ENCODE data around the gene HOXD3.

Gene HOXD3

DNA sequence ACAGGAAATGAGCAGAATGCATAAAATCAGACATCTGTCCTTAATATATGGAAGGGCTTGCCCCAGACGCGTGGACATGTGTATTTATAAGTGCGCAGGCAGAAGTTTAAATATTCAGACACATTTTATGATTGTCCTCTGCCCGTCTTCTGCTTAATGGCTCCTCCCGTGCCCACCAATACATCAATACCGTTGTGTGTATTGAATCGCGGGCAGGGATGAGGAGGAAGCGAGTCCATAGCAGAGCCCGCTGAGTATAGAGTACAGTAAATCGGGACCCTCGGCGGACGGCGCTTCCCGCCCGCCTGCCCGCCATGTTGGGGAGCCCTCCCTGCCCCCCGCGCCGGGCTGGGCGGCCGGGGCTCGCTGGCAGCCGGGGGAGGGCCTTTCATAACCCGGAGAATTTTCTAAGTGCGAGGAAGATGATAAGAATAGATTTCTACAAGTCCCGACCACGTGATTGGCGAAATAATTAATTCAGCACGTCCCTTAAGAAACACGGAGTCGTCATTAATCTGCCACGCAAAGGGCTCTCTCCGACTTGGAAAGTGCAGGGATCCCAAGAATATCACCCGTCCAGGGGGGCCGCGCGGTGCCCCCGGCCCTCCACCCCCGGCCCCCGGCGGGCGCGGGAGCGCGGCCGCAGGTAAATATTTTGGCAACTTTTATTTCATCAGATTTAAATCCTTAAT is at the start of gene HOXD3:
Gene HOXD3, plus strand, starts transcription at position 501 of the 692 bp plus-strand sequence. CDS start 11,808 bp downstream, outside the sequence.
- no peaks in the 10 kb centered on the region for H4K20me1 ChIP-seq (ENCODE audit: insufficient read depth, low read length)
- no peaks in the 10 kb centered on the region for H3K36me3 ChIP-seq (replicated peaks; ENCODE audit: insufficient read depth, low read length)
- H3K27me3 ChIP-seq (replicated peaks; ENCODE audit: insufficient read depth, low read length), result peaks cover 5% of the 10 kb centered on the region; the same call in 1 of the 2 replicates
- H3K9me2 ChIP-seq (replicated peaks; ENCODE audit: insufficient read depth, low read length), result no peaks in the 10 kb centered on the region
- no peak for TF ChIP-seq EZH2phosphoT487 (IDR thresholded peaks at IDR 0.05; ENCODE audit: low read length)
- TF ChIP-seq EZH2 (optimal IDR thresholded peaks at IDR 0.05; ENCODE audit: low read depth, low read length), result no peak
- no peaks in the 10 kb centered on the region for H3K4me1 ChIP-seq (ENCODE audit: low read length)
- H3K9ac ChIP-seq (ENCODE audit: low read length), result no peak within 1 kb of the TSS
- H3K27ac ChIP-seq (ENCODE audit: low read length), result no peak within 1 kb of the TSS
- no peak within 1 kb of the TSS for H3K4me3 ChIP-seq (ENCODE audit: low read length)
- no peaks in the 10 kb centered on the region for H3K79me2 ChIP-seq (ENCODE audit: low read length)
- H2AFZ ChIP-seq (ENCODE audit: low read length), result no peak within 1 kb of the TSS
- no peak for DNase-seq
- no peak within 1 kb of the TSS for H3K4me2 ChIP-seq (ENCODE audit: low read depth, low read length)
- H3F3A ChIP-seq (ENCODE audit: insufficient read depth, low read length), result no peaks in the 10 kb centered on the region
- no peaks in the 10 kb centered on the region for H3K9me3 ChIP-seq (replicated peaks; ENCODE audit: insufficient read depth, low read length)

GRCh38 chr2:176107731-176108181 is 49.4 kb upstream of the HOXD3 start:
- no peak overlapping the region for H3K4me2 ChIP-seq (ENCODE audit: low read depth, low read length)
- no peaks in the 10 kb centered on the region for H3K9me2 ChIP-seq (replicated peaks; ENCODE audit: insufficient read depth, low read length)
- no peak overlapping the region for H3K27ac ChIP-seq (ENCODE audit: low read length)
- no peaks in the 10 kb centered on the region for H3K4me1 ChIP-seq (ENCODE audit: low read length)
- TF ChIP-seq CTCF (IDR thresholded peaks at IDR 0.05; ENCODE audit: low read length), result no peak
- no peak for TF ChIP-seq EZH2phosphoT487 (IDR thresholded peaks at IDR 0.05; ENCODE audit: low read length)
- TF ChIP-seq EZH2 (optimal IDR thresholded peaks at IDR 0.05; ENCODE audit: low read depth, low read length), result no peak
- H3K9me3 ChIP-seq (replicated peaks; ENCODE audit: insufficient read depth, low read length), result no peaks in the 10 kb centered on the region
- no peak for DNase-seq
- no peak overlapping the region for H3K9ac ChIP-seq (ENCODE audit: low read length)
- no peaks in the 10 kb centered on the region for H3F3A ChIP-seq (ENCODE audit: insufficient read depth, low read length)
- H3K36me3 ChIP-seq (replicated peaks; ENCODE audit: insufficient read depth, low read length), result no peaks in the 10 kb centered on the region
- H3K79me2 ChIP-seq (ENCODE audit: low read length), result no peaks in the 10 kb centered on the region
- peaks cover 44% of the 10 kb centered on the region for H3K27me3 ChIP-seq (replicated peaks; ENCODE audit: insufficient read depth, low read length)
- H2AFZ ChIP-seq (ENCODE audit: low read length), result no peak overlapping the region
- H3K4me3 ChIP-seq (ENCODE audit: low read length), result no peak overlapping the region
- no peaks in the 10 kb centered on the region for H4K20me1 ChIP-seq (ENCODE audit: insufficient read depth, low read length)

GRCh38 chr2:176109192-176109901 is 47.8 kb upstream of the HOXD3 start:
- no peak overlapping the region for H2AFZ ChIP-seq (ENCODE audit: low read length)
- H3K4me3 ChIP-seq (ENCODE audit: low read length), result no peak overlapping the region
- no peak for DNase-seq
- peaks cover 57% of the 10 kb centered on the region for H3K27me3 ChIP-seq (replicated peaks; ENCODE audit: insufficient read depth, low read length)
- H3K9me2 ChIP-seq (replicated peaks; ENCODE audit: insufficient read depth, low read length), result no peaks in the 10 kb centered on the region
- H3K79me2 ChIP-seq (ENCODE audit: low read length), result no peaks in the 10 kb centered on the region
- no peaks in the 10 kb centered on the region for H3K4me1 ChIP-seq (ENCODE audit: low read length)
- H4K20me1 ChIP-seq (ENCODE audit: insufficient read depth, low read length), result no peaks in the 10 kb centered on the region
- no peak overlapping the region for H3K9ac ChIP-seq (ENCODE audit: low read length)
- H3F3A ChIP-seq (ENCODE audit: insufficient read depth, low read length), result no peaks in the 10 kb centered on the region
- H3K36me3 ChIP-seq (replicated peaks; ENCODE audit: insufficient read depth, low read length), result no peaks in the 10 kb centered on the region
- H3K27ac ChIP-seq (ENCODE audit: low read length), result no peak overlapping the region
- no peaks in the 10 kb centered on the region for H3K9me3 ChIP-seq (replicated peaks; ENCODE audit: insufficient read depth, low read length)
- H3K4me2 ChIP-seq (ENCODE audit: low read depth, low read length), result no peak overlapping the region
- TF ChIP-seq EZH2phosphoT487 (IDR thresholded peaks at IDR 0.05; ENCODE audit: low read length) (no peak), EZH2 (optimal IDR thresholded peaks at IDR 0.05; ENCODE audit: low read depth, low read length) (no peak)

- Histone ChIP-seq H4K20me1 (ENCODE audit: insufficient read depth, low read length) (no peaks in the 10 kb centered on the region), H3K36me3 (replicated peaks; ENCODE audit: insufficient read depth, low read length) (no peaks in the 10 kb centered on the region), H2AFZ (ENCODE audit: low read length) (no peak overlapping the region), H3K79me2 (ENCODE audit: low read length) (no peaks in the 10 kb centered on the region), H3K27ac (ENCODE audit: low read length) (no peak overlapping the region), H3K27me3 (replicated peaks; ENCODE audit: insufficient read depth, low read length) (peaks cover 62% of the 10 kb centered on the region), H3F3A (ENCODE audit: insufficient read depth, low read length) (no peaks in the 10 kb centered on the region), H3K9me3 (replicated peaks; ENCODE audit: insufficient read depth, low read length) (no peaks in the 10 kb centered on the region), H3K4me2 (ENCODE audit: low read depth, low read length) (no peak overlapping the region), H3K9ac (ENCODE audit: low read length) (no peak overlapping the region), H3K9me2 (replicated peaks; ENCODE audit: insufficient read depth, low read length) (no peaks in the 10 kb centered on the region), H3K4me1 (ENCODE audit: low read length) (no peaks in the 10 kb centered on the region), H3K4me3 (ENCODE audit: low read length) (no peak overlapping the region)
- no peak for DNase-seq
- no peak for TF ChIP-seq EZH2phosphoT487 (IDR thresholded peaks at IDR 0.05; ENCODE audit: low read length)
- TF ChIP-seq CTCF (IDR thresholded peaks at IDR 0.05; ENCODE audit: low read length), result no peak
- TF ChIP-seq EZH2 (optimal IDR thresholded peaks at IDR 0.05; ENCODE audit: low read depth, low read length), result no peak
These were observed 47.2 kb upstream of the HOXD3 start for GRCh38 chr2:176109946-176110345.
